HepG2 (cell line): Measurements from ENCODE around the gene CREG2. TPM values are rescaled to one million over a fixed set of nuclear protein-coding genes. Genes with fewer than 3 reads are reported as not detected.

ENCODE experiments used
- ADNP ChIP-seq: sonication (generic); formaldehyde crosslinking; IDR thresholded peaks from 2 replicates; pipeline ENCODE4 v1.4.0; 2020; ENCODE audit warnings: missing genetic modification reagents
- CENPT ChIP-seq: sonication (generic); formaldehyde crosslinking; IDR thresholded peaks from 2 replicates; pipeline ENCODE4 v1.8.0; 2022; ENCODE audit warnings: low read depth, mild to moderate bottlenecking, moderate library complexity, missing genetic modification reagents
- EHMT2 ChIP-seq: fragments of 200-600 bp; sonication (generic); IDR thresholded peaks from 2 replicates; pipeline ENCODE4 v1.7.0; 2017; ENCODE audit warnings: antibody characterized with exemption, low read depth, low read length, borderline replicate concordance
- HMG20A ChIP-seq: IDR thresholded peaks from 2 replicates; pipeline ENCODE4 v1.6.1; 2016; ENCODE audit warnings: borderline replicate concordance
- MEIS1 ChIP-seq: sonication (generic); formaldehyde crosslinking; IDR thresholded peaks from 2 replicates; pipeline ENCODE4 v1.9.0; 2021; ENCODE audit warnings: mild to moderate bottlenecking, missing genetic modification reagents, moderate library complexity, borderline replicate concordance
- PAF1 ChIP-seq: IDR thresholded peaks from 2 replicates; pipeline ENCODE4 v1.6.1; 2016; ENCODE audit warnings: missing genetic modification reagents, missing compliant biosample characterization
- POLR2AphosphoS5 ChIP-seq: IDR thresholded peaks from 2 replicates; pipeline ENCODE4 v1.6.1; 2012; ENCODE audit warnings: low read depth, low read length
- POLR2G ChIP-seq: fragments of 200-400 bp; formaldehyde crosslinking; IDR thresholded peaks from 2 replicates; pipeline ENCODE4 v1.6.1; 2018; ENCODE audit warnings: mild to moderate bottlenecking, low read depth, low read length, moderate library complexity
- RARA ChIP-seq: IDR thresholded peaks from 2 replicates; pipeline ENCODE4 v1.6.1; 2016; ENCODE audit warnings: missing genetic modification reagents, missing compliant biosample characterization
- SETDB1 ChIP-seq: sonication (generic); formaldehyde crosslinking; IDR thresholded peaks from 2 replicates; pipeline ENCODE4 v1.5.1; 2020; ENCODE audit warnings: missing genetic modification reagents, mild to moderate bottlenecking, borderline replicate concordance
- SOX5 ChIP-seq: IDR thresholded peaks from 2 replicates; pipeline ENCODE4 v1.6.1; 2016; ENCODE audit warnings: borderline replicate concordance
- SP1 ChIP-seq, 2 experiments: fragments of 450-650 bp in 1 of 2; sonication (generic) in 1 of 2; formaldehyde crosslinking in 1 of 2; IDR thresholded peaks; 2 replicates each; pipeline versions ENCODE4 v1.4.0 to v1.6.1; 2016 to 2020; ENCODE audit warnings: missing genetic modification reagents in 1 of 2
- SRY ChIP-seq: sonication (generic); formaldehyde crosslinking; IDR thresholded peaks from 2 replicates; pipeline ENCODE4 v1.8.0; 2022; ENCODE audit warnings: mild to moderate bottlenecking, missing genetic modification reagents
- THAP11 ChIP-seq: IDR thresholded peaks from 2 replicates; pipeline ENCODE4 v1.6.1; 2016; ENCODE audit warnings: missing biosample characterization, missing genetic modification reagents
- ZBTB3 ChIP-seq: sonication (generic); formaldehyde crosslinking; IDR thresholded peaks from 2 replicates; pipeline ENCODE4 v1.4.0; 2020; ENCODE audit warnings: low read depth, mild to moderate bottlenecking, moderate library complexity, missing genetic modification reagents, borderline replicate concordance
- ZFP36L2 ChIP-seq: sonication (generic); formaldehyde crosslinking; IDR thresholded peaks from 2 replicates; pipeline ENCODE4 v1.4.0; 2020; ENCODE audit warnings: missing genetic modification reagents
- ZNF224 ChIP-seq: sonication (generic); formaldehyde crosslinking; IDR thresholded peaks from 2 replicates; pipeline ENCODE4 v1.5.0; 2020; ENCODE audit warnings: mild to moderate bottlenecking, missing genetic modification reagents
- ZNF589 ChIP-seq: sonication (generic); formaldehyde crosslinking; conservative IDR thresholded peaks from 2 replicates; pipeline ENCODE4 v1.8.0; 2022; ENCODE audit warnings: mild to moderate bottlenecking, moderate library complexity, missing genetic modification reagents
- ZNF605 ChIP-seq: sonication (generic); formaldehyde crosslinking; IDR thresholded peaks from 2 replicates; pipeline ENCODE4 v1.8.0; 2022; ENCODE audit warnings: mild to moderate bottlenecking, missing genetic modification reagents
- ZNF615 ChIP-seq: sonication (generic); formaldehyde crosslinking; IDR thresholded peaks from 2 replicates; pipeline ENCODE4 v1.5.0; 2020; ENCODE audit warnings: mild to moderate bottlenecking, missing genetic modification reagents, borderline replicate concordance
- ZNF687 ChIP-seq: sonication (generic); formaldehyde crosslinking; IDR thresholded peaks from 2 replicates; pipeline ENCODE4 v1.5.1; 2020; ENCODE audit warnings: mild to moderate bottlenecking, missing genetic modification reagents, moderate library complexity
- polyA plus RNA-seq, 8 experiments: library from polyadenylated mRNA; depleted of rRNA in 3 of 8; stranded (reverse) in 7 of 8; unstranded in 1 of 8; fragments of >200 nt; fragmentation: Illumina TruSeq in 4 of 8; extraction: Trizol in 4 of 8; gene quantifications; 2 replicates each; pipeline versions ENCODE4 v1.2.1 to v1.2.3, GENCODE V29; 2011 to 2016; ENCODE audit warnings: low read depth in 4 of 8, missing spikeins in 1 of 8, mixed read lengths in 1 of 8; ENCODE audit not compliant: insufficient read depth in 1 of 8
- total RNA-seq, 5 experiments: library from RNA; depleted of rRNA; stranded (reverse); fragments of >200 nt; fragmentation: Illumina TruSeq; extraction: Trizol; gene quantifications; 2 replicates each; pipeline ENCODE4 v1.2.3, GENCODE V29; 2016; ENCODE audit warnings: low read depth in 1 of 5
- TF ChIP-seq, protein P1 (sequence below): sonication (generic); formaldehyde crosslinking; IDR thresholded peaks from 2 replicates; pipeline ENCODE4 v1.8.0; 2022; ENCODE audit warnings: mild to moderate bottlenecking, missing genetic modification reagents; ENCODE audit not compliant: insufficient replicate concordance
- TF ChIP-seq, protein P2 (sequence below): sonication (generic); formaldehyde crosslinking; IDR thresholded peaks from 2 replicates; pipeline ENCODE4 v1.5.1; 2020; ENCODE audit warnings: mild to moderate bottlenecking, missing genetic modification reagents, moderate library complexity

CREG2 gene
- total and polyA plus RNA-seq, 2 of the 13 experiments (the other 11 are each of a cell fraction or from before 2014, with no cell fraction given) = 0.18 to 0.26 TPM

DNA sequence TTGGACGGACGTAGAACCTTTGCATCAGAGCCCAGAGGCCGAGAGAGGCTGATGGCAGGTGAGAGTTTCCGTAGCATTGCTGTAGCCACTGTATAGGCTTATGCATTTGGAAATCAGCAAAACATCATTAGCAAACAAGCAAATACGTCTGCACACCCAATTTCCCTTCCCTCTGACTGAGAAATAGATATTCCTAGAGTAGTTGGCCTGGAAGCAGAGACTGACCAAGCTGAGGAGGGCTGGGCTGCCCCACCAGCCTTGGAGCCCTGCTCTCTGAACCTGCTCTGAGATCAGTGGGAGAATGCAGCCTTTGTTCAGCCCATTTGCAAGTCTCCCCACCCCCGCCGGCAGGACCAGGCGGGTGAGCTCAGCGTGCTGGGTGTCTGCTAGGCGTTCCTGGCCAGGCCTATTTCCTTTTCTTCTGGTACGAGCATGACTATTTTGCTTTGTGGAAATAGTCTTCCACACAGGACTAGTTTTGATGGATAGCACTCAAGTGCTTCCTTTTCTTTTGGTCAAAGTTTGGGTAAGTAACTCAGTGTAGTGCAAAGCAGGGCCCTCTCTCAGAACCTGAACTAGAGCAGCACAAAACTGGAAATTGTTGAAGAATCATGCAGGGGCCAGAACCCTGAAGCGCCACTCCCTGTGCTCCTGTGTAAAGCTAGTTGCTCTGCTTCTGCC is 56.9 kb downstream of the CREG2 start (continued):
- TF ChIP-seq ZNF687 (peak; percentile 97), SETDB1 (no peak), ZBTB3 (CRISPR knock-in tag) (0 out of 2 replicates have a peak, but pooled peaks have one; percentile 55), ZNF615 (no peak), CENPT (CRISPR knock-in tag) (no peak), MEIS1 (CRISPR knock-in tag) (no peak; the same call in 1 of the 2 replicates), SRY (CRISPR knock-in tag) (0 out of 2 replicates have a peak, but pooled peaks have one; percentile 47), RARA (CRISPR knock-in tag) (0 out of 2 replicates have a peak, but pooled peaks have one; percentile 23), SOX5 (CRISPR knock-in tag) (peak; percentile 91), ZFP36L2 (no peak), PAF1 (CRISPR knock-in tag) (no peak), THAP11 (CRISPR knock-in tag) (peak; percentile 53; the same call in 1 of the 2 replicates), ADNP (CRISPR knock-in tag) (peak; percentile 41; the same call in 1 of the 2 replicates), SP1 (IDR thresholded peaks at IDR 0.05) (no peak), SP1 (CRISPR knock-in tag; IDR thresholded peaks at IDR 0.05) (no peak), EHMT2 (no peak), ZNF224 (CRISPR knock-in tag) (peak; percentile 62; the same call in 1 of the 2 replicates), ZNF589 (CRISPR knock-in tag) (no peak), ZNF605 (CRISPR knock-in tag) (no peak; the same call in 1 of the 2 replicates), POLR2G (peak; percentile 79), POLR2AphosphoS5 (peak; percentile 78), HMG20A (0 out of 2 replicates have a peak, but pooled peaks have one; percentile 14)
- TF ChIP-seq, protein P1, sequence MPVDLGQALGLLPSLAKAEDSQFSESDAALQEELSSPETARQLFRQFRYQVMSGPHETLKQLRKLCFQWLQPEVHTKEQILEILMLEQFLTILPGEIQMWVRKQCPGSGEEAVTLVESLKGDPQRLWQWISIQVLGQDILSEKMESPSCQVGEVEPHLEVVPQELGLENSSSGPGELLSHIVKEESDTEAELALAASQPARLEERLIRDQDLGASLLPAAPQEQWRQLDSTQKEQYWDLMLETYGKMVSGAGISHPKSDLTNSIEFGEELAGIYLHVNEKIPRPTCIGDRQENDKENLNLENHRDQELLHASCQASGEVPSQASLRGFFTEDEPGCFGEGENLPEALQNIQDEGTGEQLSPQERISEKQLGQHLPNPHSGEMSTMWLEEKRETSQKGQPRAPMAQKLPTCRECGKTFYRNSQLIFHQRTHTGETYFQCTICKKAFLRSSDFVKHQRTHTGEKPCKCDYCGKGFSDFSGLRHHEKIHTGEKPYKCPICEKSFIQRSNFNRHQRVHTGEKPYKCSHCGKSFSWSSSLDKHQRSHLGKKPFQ (CRISPR knock-in tag) = no peak
- TF ChIP-seq, protein P2, sequence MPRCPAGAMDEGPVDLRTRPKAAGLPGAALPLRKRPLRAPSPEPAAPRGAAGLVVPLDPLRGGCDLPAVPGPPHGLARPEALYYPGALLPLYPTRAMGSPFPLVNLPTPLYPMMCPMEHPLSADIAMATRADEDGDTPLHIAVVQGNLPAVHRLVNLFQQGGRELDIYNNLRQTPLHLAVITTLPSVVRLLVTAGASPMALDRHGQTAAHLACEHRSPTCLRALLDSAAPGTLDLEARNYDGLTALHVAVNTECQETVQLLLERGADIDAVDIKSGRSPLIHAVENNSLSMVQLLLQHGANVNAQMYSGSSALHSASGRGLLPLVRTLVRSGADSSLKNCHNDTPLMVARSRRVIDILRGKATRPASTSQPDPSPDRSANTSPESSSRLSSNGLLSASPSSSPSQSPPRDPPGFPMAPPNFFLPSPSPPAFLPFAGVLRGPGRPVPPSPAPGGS (CRISPR knock-in tag) = peak; percentile 17; the same call in 1 of the 2 replicates
